MCF 10A (cell line): Measurements from ENCODE around the gene LRCH4. TPM values are rescaled to one million over a fixed set of nuclear protein-coding genes. Genes with fewer than 3 reads are reported as not detected.

ENCODE experiments used
- BruUV-seq: library from RNA; stranded (reverse); fragments of 400-500 nt; replicated peaks from 2 replicates; lab custom pipeline; 2021; lab: Mats Ljungman, UMichigan
- CTCF ChIA-PET: fragments of 300-600 bp; sonication (Branson Sonifier 250); formaldehyde crosslinking; extraction: SDS; loops from one replicate; lab custom pipeline; 2021; ENCODE audit warnings: antibody characterized with exemption, inconsistent platforms; lab: Yijun Ruan, JAX
- POLR2A ChIA-PET: fragments of 300-600, 350-650 bp; sonication (Branson Sonifier 250); formaldehyde crosslinking; extraction: SDS; loops from one replicate; lab custom pipeline; 2020; ENCODE audit warnings: antibody characterized with exemption, inconsistent platforms; lab: Yijun Ruan, JAX
- DNase-seq: peaks from one replicate; pipeline ENCODE4 v3.0.0-alpha.2; 2018; ENCODE audit not compliant: unreplicated experiment
- H3K27ac Mint-ChIP-seq: one replicate; pipeline ENCODE4 v1.8.0; 2022; ENCODE audit warnings: mild to moderate bottlenecking, low read depth, mixed read lengths; ENCODE audit not compliant: unreplicated experiment
- H3K27me3 Mint-ChIP-seq: one replicate; pipeline ENCODE4 v1.8.0; 2022; ENCODE audit warnings: mixed read lengths; ENCODE audit not compliant: insufficient read depth, unreplicated experiment
- H3K36me3 Mint-ChIP-seq: one replicate; pipeline ENCODE4 v1.8.0; 2022; ENCODE audit warnings: mild to moderate bottlenecking, moderate library complexity, mixed read lengths; ENCODE audit not compliant: insufficient read depth, unreplicated experiment
- H3K4me1 Mint-ChIP-seq: one replicate; pipeline ENCODE4 v1.8.0; 2022; ENCODE audit warnings: mixed read lengths; ENCODE audit not compliant: insufficient read depth, unreplicated experiment
- H3K4me3 Mint-ChIP-seq: one replicate; pipeline ENCODE4 v1.8.0; 2022; ENCODE audit warnings: mild to moderate bottlenecking, moderate library complexity, mixed read lengths; ENCODE audit not compliant: unreplicated experiment
- H3K9me3 Mint-ChIP-seq: one replicate; pipeline ENCODE4 v1.8.0; 2022; ENCODE audit warnings: mixed read lengths; ENCODE audit not compliant: unreplicated experiment
- CTCF ChIP-seq: fragments of 200-600 bp; IDR thresholded peaks from one replicate; pipeline ENCODE4 v1.8.0; 2022; ENCODE audit warnings: antibody characterized with exemption, mild to moderate bottlenecking; ENCODE audit not compliant: unreplicated experiment
- intact Hi-C: fragments of 100-400 bp; cut with micrococcal nuclease; formaldehyde crosslinking; loops from 2 replicates; pipeline ENCODE4 v1.14.1; 2022
- total RNA-seq: library from RNA; stranded (reverse); gene quantifications from 2 replicates; pipeline ENCODE4 v1.2.3, GENCODE V29; 2022

Gene LRCH4
- total RNA-seq, 1 experiment from 2014 or later = 22.3 TPM

- no TSS peak for BruUV-seq
- ChIA-PET POLR2A (interaction anchor here (0.6 kb wide), 1 partner anchor 12 kb away, joined by 3 read pairs; no protein-coding TSS in a partner anchor), CTCF (interaction anchor here (0.7 to 1.2 kb wide), 2 partner anchors 16 to 24 kb away, joined by 3 to 5 read pairs; no protein-coding TSS in a partner anchor)
- no peak for DNase-seq
- Mint-ChIP-seq H3K4me3 (peak overlapping the region; percentile 72), H3K4me1 (peaks cover 5% of the 10 kb centered on the region), H3K27ac (no peak overlapping the region), H3K36me3 (peaks cover 6% of the 10 kb centered on the region), H3K27me3 (no peaks in the 10 kb centered on the region), H3K9me3 (no peaks in the 10 kb centered on the region)
- no peak for TF ChIP-seq CTCF
- intact Hi-C loops = loop anchor here (5.0 kb wide), 1 partner anchor 87 kb away; the partner anchor contains the start of gene GIGYF1
Measured at GRCh38 chr7:100604976-100605911, 19.3 kb upstream of the LRCH4 start.

- peaks cover 6% of the 10 kb centered on the region for H3K36me3 Mint-ChIP-seq
- no peak overlapping the region for H3K27ac Mint-ChIP-seq
- no peaks in the 10 kb centered on the region for H3K9me3 Mint-ChIP-seq
- ChIA-PET CTCF (interaction anchor here (0.7 to 1.2 kb wide), 4 partner anchors 15 to 89 kb away, joined by 3 to 5 read pairs (median 3); no protein-coding TSS in a partner anchor), POLR2A (interaction anchor here (0.6 to 0.7 kb wide), 2 partner anchors 13 to 175 kb away, joined by 3 to 5 read pairs; partner anchors contain the start of gene ZCWPW1)
- H3K4me3 Mint-ChIP-seq = peak overlapping the region; percentile 72
- DNase-seq = peak; percentile 55
- intact Hi-C loops = loop anchor here (5.0 kb wide), 1 partner anchor 88 kb away; the partner anchor contains the start of gene GIGYF1
- no TSS peak for BruUV-seq
- peaks cover 5% of the 10 kb centered on the region for H3K4me1 Mint-ChIP-seq
- H3K27me3 Mint-ChIP-seq = no peaks in the 10 kb centered on the region
- TF ChIP-seq CTCF = peak; percentile 33
Measured at GRCh38 chr7:100604028-100604975, 18.4 kb upstream of the LRCH4 start.

GRCh38 chr7:100603726-100604027, 17.7 kb upstream of the LRCH4 start:
- Mint-ChIP-seq H3K4me3 (peak overlapping the region; percentile 72), H3K9me3 (no peaks in the 10 kb centered on the region), H3K27me3 (no peaks in the 10 kb centered on the region), H3K27ac (no peak overlapping the region), H3K36me3 (peaks cover 6% of the 10 kb centered on the region), H3K4me1 (peaks cover 5% of the 10 kb centered on the region)
- TF ChIP-seq CTCF = no peak
- no TSS peak for BruUV-seq
- intact Hi-C loops = loop anchor here (5.0 kb wide), 1 partner anchor 89 kb away; the partner anchor contains the start of gene GIGYF1
- CTCF ChIA-PET = interaction anchor here (0.6 to 1.3 kb wide), 5 partner anchors 17 to 247 kb away, joined by 3 to 6 read pairs (median 3); partner anchors contain the start of genes FBXO24 and LRCH4
- DNase-seq = no peak
- POLR2A ChIA-PET = interaction anchor here (0.7 kb wide), 1 partner anchor 175 kb away, joined by 5 read pairs; the partner anchor contains the start of gene ZCWPW1
